ENCODE measurements around the gene HSD17B14.

Gene HSD17B14

DNA sequence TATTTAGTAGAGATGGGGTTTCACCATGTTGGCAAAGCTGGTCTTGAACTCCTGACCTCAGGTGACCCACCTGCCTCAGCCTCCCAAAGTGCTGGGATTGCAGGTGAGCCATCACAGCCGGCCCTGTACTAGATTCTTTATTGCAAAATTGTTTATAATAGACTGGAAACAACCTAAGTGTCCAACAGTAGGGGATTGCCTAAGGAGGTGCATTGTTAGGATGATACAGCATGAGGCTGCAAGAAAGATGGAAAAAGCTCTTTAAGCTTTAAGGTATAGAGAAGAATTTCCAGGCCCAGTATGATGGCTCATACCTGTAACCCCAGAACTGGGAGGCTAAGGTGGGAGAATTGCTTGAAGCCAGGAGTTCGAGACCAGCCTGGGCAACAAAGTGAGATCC, 33.7 kb downstream of the HSD17B14 start:
- TF ChIP-seq, protein P1, sequence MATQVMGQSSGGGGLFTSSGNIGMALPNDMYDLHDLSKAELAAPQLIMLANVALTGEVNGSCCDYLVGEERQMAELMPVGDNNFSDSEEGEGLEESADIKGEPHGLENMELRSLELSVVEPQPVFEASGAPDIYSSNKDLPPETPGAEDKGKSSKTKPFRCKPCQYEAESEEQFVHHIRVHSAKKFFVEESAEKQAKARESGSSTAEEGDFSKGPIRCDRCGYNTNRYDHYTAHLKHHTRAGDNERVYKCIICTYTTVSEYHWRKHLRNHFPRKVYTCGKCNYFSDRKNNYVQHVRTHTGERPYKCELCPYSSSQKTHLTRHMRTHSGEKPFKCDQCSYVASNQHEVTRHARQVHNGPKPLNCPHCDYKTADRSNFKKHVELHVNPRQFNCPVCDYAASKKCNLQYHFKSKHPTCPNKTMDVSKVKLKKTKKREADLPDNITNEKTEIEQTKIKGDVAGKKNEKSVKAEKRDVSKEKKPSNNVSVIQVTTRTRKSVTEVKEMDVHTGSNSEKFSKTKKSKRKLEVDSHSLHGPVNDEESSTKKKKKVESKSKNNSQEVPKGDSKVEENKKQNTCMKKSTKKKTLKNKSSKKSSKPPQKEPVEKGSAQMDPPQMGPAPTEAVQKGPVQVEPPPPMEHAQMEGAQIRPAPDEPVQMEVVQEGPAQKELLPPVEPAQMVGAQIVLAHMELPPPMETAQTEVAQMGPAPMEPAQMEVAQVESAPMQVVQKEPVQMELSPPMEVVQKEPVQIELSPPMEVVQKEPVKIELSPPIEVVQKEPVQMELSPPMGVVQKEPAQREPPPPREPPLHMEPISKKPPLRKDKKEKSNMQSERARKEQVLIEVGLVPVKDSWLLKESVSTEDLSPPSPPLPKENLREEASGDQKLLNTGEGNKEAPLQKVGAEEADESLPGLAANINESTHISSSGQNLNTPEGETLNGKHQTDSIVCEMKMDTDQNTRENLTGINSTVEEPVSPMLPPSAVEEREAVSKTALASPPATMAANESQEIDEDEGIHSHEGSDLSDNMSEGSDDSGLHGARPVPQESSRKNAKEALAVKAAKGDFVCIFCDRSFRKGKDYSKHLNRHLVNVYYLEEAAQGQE (IDR thresholded peaks at IDR 0.05; ENCODE audit: insufficient replicate concordance, low read depth), result no peak
- TF ChIP-seq SPI1 (IDR thresholded peaks at IDR 0.05; ENCODE audit: borderline replicate concordance, low read depth), result no peak
- no peak for TF ChIP-seq GABPA (IDR thresholded peaks at IDR 0.05; ENCODE audit: low read depth)
- TF ChIP-seq POLR2AphosphoS5 (IDR thresholded peaks at IDR 0.05; ENCODE audit: low read depth), result no peak
- TF ChIP-seq, protein P2, sequence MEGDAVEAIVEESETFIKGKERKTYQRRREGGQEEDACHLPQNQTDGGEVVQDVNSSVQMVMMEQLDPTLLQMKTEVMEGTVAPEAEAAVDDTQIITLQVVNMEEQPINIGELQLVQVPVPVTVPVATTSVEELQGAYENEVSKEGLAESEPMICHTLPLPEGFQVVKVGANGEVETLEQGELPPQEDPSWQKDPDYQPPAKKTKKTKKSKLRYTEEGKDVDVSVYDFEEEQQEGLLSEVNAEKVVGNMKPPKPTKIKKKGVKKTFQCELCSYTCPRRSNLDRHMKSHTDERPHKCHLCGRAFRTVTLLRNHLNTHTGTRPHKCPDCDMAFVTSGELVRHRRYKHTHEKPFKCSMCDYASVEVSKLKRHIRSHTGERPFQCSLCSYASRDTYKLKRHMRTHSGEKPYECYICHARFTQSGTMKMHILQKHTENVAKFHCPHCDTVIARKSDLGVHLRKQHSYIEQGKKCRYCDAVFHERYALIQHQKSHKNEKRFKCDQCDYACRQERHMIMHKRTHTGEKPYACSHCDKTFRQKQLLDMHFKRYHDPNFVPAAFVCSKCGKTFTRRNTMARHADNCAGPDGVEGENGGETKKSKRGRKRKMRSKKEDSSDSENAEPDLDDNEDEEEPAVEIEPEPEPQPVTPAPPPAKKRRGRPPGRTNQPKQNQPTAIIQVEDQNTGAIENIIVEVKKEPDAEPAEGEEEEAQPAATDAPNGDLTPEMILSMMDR (IDR thresholded peaks at IDR 0.05; ENCODE audit: insufficient read depth, low read length), result no peak
- no peak for DNase-seq (ENCODE audit: low read depth in 1 of 2, low spot score in 1 of 2)
- Histone ChIP-seq H3K4me3 (replicated peaks; ENCODE audit: insufficient read depth, low read length) (no peak overlapping the region), H3K27ac (replicated peaks) (no peak overlapping the region), H3K27me3 (ENCODE audit: insufficient read depth, poor library complexity, severe bottlenecking) (no peaks in the 10 kb centered on the region)

DNA sequence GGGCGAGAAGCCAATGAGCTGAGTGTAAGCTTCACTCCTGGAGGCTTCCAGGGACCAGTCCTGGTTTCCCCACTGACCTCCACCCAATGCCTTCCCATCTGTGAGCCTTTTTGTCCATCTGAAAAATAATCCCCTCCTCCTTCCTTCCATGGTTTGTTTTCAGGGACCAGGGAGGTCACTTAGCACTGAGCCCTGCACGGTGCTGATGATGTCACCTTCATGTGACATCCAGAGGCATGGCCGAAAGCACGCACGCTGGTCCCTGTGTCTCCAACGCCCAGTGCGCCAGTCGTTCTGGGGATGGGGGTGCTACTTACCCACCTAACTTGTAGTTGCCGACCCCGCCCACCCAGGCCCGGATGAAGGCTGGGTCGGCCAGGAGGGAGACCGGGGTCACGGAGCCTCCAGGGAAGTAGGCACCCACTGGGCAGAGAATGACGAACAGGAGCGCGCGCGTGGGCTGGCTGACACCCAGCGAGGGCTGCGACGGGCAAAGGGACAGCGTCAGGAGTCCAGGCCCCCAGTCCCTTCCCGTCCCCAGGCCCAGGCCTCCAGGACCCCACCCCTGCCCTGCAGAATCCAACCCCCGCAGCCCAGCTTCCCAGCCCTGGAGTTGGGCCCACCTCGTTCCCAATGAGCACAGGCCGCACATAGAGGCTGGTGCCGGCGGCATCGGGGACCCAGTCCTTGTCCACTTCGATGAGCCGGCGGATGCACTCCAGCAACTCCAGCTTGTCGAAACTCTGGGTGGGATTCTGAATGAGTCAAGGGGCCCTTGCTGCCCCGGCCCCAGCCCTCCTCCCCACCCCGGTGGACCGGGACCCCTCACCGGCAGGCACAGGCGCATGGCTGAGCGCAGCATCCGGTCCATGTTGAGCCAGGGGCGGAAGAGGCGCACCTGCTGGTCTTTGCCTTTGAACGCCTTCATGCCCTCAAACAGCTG, 36.7 kb downstream of the HSD17B14 start:
- no peak overlapping the region for H3K27ac ChIP-seq (replicated peaks)
- no peak overlapping the region for H3K4me3 ChIP-seq (replicated peaks; ENCODE audit: insufficient read depth, low read length)
- DNase-seq (ENCODE audit: low read depth in 1 of 2, low spot score in 1 of 2), result no peak
- TF ChIP-seq, protein P2 (IDR thresholded peaks at IDR 0.05; ENCODE audit: insufficient read depth, low read length), result no peak
- TF ChIP-seq GABPA (IDR thresholded peaks at IDR 0.05; ENCODE audit: low read depth), result no peak
- no peak for TF ChIP-seq SPI1 (IDR thresholded peaks at IDR 0.05; ENCODE audit: borderline replicate concordance, low read depth)
- TF ChIP-seq POLR2AphosphoS5 (IDR thresholded peaks at IDR 0.05; ENCODE audit: low read depth), result no peak
- TF ChIP-seq, protein P1 (IDR thresholded peaks at IDR 0.05; ENCODE audit: insufficient replicate concordance, low read depth), result no peak
- no peaks in the 10 kb centered on the region for H3K27me3 ChIP-seq (ENCODE audit: insufficient read depth, poor library complexity, severe bottlenecking)

DNA sequence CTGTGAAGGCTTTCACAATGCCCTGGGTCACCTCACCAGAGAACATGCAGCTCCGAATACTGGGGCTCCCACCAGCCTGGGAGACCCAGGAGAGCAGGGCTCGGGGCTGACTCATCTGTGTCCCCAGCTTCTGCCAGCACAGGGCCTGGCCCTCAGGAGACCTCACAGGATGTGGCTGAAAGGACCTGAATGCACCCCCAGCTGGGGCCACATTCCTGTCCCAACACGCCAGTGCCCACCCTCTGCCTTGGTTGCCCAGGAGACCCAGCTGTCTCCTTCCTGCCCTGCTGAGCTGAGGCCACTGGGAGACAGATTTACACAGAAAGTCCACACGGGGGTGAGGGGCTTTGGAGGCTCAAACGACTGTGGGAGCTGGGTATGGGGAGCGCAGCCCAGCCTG, 37.4 kb downstream of the HSD17B14 start:
- TF ChIP-seq, protein P2 (IDR thresholded peaks at IDR 0.05; ENCODE audit: insufficient read depth, low read length), result no peak
- TF ChIP-seq GABPA (IDR thresholded peaks at IDR 0.05; ENCODE audit: low read depth), result no peak
- TF ChIP-seq POLR2AphosphoS5 (IDR thresholded peaks at IDR 0.05; ENCODE audit: low read depth), result no peak
- TF ChIP-seq SPI1 (IDR thresholded peaks at IDR 0.05; ENCODE audit: borderline replicate concordance, low read depth), result no peak
- TF ChIP-seq, protein P1 (IDR thresholded peaks at IDR 0.05; ENCODE audit: insufficient replicate concordance, low read depth), result no peak
- H3K27me3 ChIP-seq (ENCODE audit: insufficient read depth, poor library complexity, severe bottlenecking), result no peaks in the 10 kb centered on the region
- no peak overlapping the region for H3K4me3 ChIP-seq (replicated peaks; ENCODE audit: insufficient read depth, low read length)
- DNase-seq (ENCODE audit: low read depth in 1 of 2, low spot score in 1 of 2), result no peak
- no peak overlapping the region for H3K27ac ChIP-seq (replicated peaks)

All from HL-60 (cell line).